ENCODE results near the gene CERT1. TPM values are rescaled to one million over a fixed set of nuclear protein-coding genes. Genes with fewer than 3 reads are reported as not detected.

Gene CERT1
- total and polyA plus RNA-seq, 9 of the 15 experiments (the other 6 are each of a cell fraction or from before 2014, with no cell fraction given): 3.4 to 24.7 (median 9.8) TPM

- no peak for FAIRE-seq
- no peak for TF ChIP-seq SMARCA4 (IDR thresholded peaks at IDR 0.05)
- TF ChIP-seq CCAR2 (IDR thresholded peaks at IDR 0.05; ENCODE audit: low read depth, low read length): no peak
- no peak for TF ChIP-seq ZNF445 (CRISPR knock-in tag; IDR thresholded peaks at IDR 0.05; ENCODE audit: low read depth)
- no peak for TF ChIP-seq ZNF253 (CRISPR knock-in tag; conservative IDR thresholded peaks at IDR 0.05)
- no peak for TF ChIP-seq ZBTB2 (IDR thresholded peaks at IDR 0.05)
- TF ChIP-seq CUX1 (CRISPR knock-in tag; IDR thresholded peaks at IDR 0.05): no peak
- no peak for TF ChIP-seq REST (IDR thresholded peaks at IDR 0.05; ENCODE audit: borderline replicate concordance)
- TF ChIP-seq REST (CRISPR knock-in tag; IDR thresholded peaks at IDR 0.05; ENCODE audit: low read depth): no peak
- TF ChIP-seq GTF2E2 (tag; IDR thresholded peaks at IDR 0.05): no peak
Measured at GRCh38 chr5:75545131-75545530, 33.7 kb upstream of the CERT1 start.

More at GRCh38 chr5:75545131-75545530, 33.7 kb upstream of the CERT1 start:
- DNase-seq (ENCODE audit: extremely low read depth in 1 of 4, low spot score in 3 of 4) (no peak), ATAC-seq (no peak)
- BruUV-seq (replicated peaks): no TSS peak
- WGBS (ENCODE audit: insufficient coverage, low coverage, missing lambda C conversion rate): 59% methylated on average over 2 of the region's 2 CpGs
- in situ Hi-C loops (cut with MboI): no loop called here
- Histone ChIP-seq H3K79me2 (ENCODE audit: control insufficient read depth, insufficient read depth, low read length) (peaks cover 16% of the 10 kb centered on the region; the same call in 2 of the 3 replicates), H3K9me1 (ENCODE audit: control insufficient read depth, insufficient read depth, low read length) (no peaks in the 10 kb centered on the region), H3K27ac (ENCODE audit: extremely low read depth, low read depth, low read length) (no peak overlapping the region), H3K9me3 (replicated peaks; ENCODE audit: control insufficient read depth, insufficient read depth, low read depth, low read length) (no peaks in the 10 kb centered on the region), H3K9ac (ENCODE audit: insufficient read depth in 1 of 2, low read depth in 2 of 2, low read length in 2 of 2) (no peak overlapping the region), H3K4me3 (no peak overlapping the region), H3K4me2 (ENCODE audit: insufficient read depth, low read length) (no peak overlapping the region), H2AFZ (ENCODE audit: low read depth, low read length) (no peak overlapping the region), H4K20me1 (replicated peaks; ENCODE audit: control insufficient read depth, insufficient read depth, low read length) (no peaks in the 10 kb centered on the region), H3K36me3 (ENCODE audit: control insufficient read depth, insufficient read depth, low read length) (peaks cover 6% of the 10 kb centered on the region; the same call in 2 of the 3 replicates), H3K4me1 (replicated peaks in 1 of 2; ENCODE audit: control insufficient read depth in 2 of 2, insufficient read depth in 2 of 2, low read length in 2 of 2) (peaks cover 0 to 4% of the 10 kb centered on the region in 2 experiments; a peak in 1 of 5 replicates), H3K27me3 (ENCODE audit: control insufficient read depth in 2 of 2, insufficient read depth in 2 of 2, low read length in 2 of 2) (no peaks in the 10 kb centered on the region)
- intact Hi-C loops (cut with micrococcal nuclease): no loop called here
- ChIA-PET POLR2A (no interaction called here), CTCF (ENCODE audit: low intra/inter-chr PET ratio) (no interaction called here)
